Ecto neural progenitor cell (in vitro differentiated cells): ENCODE measurements around the gene PCDHB16.

ENCODE experiments used
- DNase-seq: peaks from one replicate; pipeline ENCODE4 v3.0.0-alpha.2; 2018; ENCODE audit warnings: low spot score

The PCDHB16 gene

GRCh38 chr5:141234109-141234667 is 52.0 kb downstream of the PCDHB16 start:
- no peak for DNase-seq
